Measurements from ENCODE around the gene ADAP1.

ADAP1 gene

DNA sequence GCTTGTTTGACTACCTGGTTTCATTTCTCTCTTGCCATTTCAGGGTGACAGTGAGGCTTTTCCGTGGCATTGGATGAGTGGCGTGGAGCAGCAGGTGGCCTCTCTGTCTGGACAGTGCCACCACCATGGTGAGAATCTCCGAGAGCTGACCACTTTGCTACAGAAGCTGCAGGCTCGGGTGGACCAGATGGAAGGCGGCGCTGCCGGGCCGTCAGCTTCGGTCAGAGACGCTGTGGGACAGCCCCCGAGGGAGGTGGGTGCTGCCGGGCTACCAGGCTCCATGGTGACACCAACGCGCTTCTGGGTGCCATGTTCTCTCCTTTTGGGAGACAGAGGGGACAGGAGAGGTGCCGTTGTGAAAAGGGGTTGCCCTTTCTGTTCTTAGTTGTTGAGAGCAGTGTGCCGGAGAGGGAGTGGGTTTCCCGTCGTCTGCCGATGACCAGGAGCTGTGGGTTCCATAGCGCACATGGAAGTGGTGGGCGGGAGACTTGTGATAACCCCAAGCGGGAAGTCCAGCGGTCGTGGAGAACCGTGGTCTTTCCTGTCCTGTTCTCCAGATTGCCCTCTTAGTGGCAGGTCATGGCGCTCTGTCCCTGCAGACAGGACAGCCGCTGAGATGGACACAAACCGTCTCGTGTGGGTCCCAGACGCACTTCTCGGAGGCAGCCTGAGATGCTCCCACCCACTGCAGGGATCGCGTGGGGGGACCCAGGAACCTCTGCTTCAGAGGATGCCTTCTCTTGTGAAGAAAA, 100.9 kb downstream of the ADAP1 start:
- no peak for DNase-seq

DNA sequence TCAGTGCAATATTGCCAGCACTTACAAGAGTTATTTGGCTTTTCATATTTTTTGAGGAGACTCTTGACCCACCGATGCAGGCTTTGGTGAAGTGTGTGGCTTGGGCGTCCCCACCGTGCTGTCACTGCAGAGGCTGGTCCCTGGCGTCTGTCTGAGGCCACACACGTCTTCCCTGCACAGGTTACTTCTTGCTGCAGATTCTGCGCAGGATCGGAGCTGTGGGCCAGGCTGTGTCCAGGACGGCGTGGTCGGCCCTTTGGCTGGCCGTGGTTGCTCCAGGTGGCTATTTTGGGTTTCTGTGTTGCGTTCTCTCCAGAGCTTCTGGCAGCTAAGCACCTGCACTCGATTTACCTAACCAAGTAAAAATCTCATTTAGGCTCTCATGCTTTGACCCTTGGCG, 103.3 kb downstream of the ADAP1 start:
- no peak for DNase-seq

GRCh38 chr7:849781-850180, 104.7 kb downstream of the ADAP1 start:
- no peak for DNase-seq

- DNase-seq, result no peak
Observed at GRCh38 chr7:849145-849544, 105.3 kb downstream of the ADAP1 start.

Data from CD4-positive, alpha-beta T cell treated with Interleukin-1 beta for 1 hour (primary cell).